ENCODE data around the gene NEK11. TPM values are rescaled to one million over a fixed set of nuclear protein-coding genes. Genes with fewer than 3 reads are reported as not detected.

NEK11 gene
- polyA plus RNA-seq, 4 donors, result 19.0 to 24.5 (median 20.4) TPM

DNA sequence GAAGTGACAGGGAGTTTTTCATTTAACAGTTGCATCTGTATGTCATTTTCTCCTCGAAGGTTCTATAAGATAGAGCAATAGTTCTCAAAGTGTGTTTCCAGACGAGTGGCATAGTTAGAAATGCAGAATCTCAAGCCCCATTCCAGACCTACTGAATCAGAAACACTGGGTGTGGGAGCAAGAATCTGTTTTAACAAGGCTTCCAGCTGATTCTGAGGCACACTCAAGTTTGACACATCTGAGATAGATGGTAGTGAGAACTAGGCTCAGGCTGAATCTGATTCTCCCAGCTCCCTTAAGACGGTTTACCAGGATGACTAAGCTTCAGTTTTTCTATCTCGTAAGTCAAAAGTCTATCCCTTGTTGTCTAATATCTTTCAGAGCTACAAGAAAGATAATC, 195.1 kb downstream of the NEK11 start:
- no peak for DNase-seq (ENCODE audit: low read depth in 4 of 4, low spot score in 2 of 4)

DNA sequence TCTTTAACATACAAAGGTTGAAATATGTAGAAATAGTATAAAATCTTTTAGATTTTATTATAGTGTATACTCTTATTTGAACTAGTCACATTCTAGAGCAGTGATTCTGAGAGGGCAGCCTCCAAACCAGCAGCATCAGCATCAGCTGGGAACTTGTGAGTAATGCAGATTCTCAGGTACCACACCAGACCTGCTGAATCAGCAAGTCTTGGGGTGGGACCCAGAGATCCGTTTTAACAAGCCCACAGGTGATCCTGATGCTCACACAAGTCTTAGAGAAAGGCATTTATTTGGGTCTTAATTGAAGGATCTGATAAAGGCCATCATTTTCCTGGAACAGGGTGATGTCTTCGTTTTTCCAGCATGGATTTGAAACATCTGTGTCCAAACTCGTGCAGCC, 195.9 kb downstream of the NEK11 start:
- DNase-seq (ENCODE audit: low read depth in 4 of 4, low spot score in 2 of 4), result no peak

DNA sequence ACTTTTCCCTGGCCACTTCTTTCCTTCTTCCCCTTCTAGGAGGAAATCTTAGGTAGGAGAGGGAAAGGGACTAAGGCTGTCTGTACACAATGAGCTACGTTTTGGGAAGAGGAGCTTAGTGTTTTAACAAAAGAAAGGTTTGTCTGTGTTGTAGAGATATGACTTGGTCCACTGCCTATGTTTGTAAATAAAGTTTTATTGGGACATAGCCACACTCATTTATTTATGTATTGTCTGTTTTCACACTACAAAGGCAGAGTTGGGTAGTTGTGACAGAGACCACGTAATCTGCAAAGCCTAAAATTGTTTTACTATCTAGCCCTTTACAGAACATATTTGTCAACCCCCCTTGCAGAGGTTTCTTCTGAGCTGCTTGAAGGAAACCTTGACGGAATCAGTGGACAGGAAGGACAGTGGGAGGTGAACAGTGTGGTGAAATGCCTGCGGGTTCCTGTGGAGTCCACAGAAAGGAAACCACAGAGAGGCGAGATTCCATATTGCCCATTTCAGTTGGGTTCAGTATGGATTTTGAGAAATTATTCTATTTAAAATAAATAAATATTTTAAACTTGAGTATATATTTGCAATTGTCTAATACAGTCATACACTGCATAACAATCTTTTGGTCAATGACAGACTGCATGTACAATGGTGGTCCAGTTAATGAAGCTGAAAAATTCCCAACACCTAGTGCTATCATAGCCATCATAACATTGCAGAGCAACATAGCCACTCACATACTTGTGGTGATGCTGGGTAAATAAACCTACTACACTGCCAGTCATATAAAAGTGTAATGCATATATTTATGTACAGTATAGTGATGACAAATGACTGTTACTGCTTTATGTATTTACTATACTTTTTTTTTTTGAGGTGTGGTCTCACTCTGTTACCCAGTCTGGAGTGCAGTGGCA, 197.0 kb downstream of the NEK11 start:
- no peak for DNase-seq (ENCODE audit: low read depth in 4 of 4, low spot score in 2 of 4)

DNA sequence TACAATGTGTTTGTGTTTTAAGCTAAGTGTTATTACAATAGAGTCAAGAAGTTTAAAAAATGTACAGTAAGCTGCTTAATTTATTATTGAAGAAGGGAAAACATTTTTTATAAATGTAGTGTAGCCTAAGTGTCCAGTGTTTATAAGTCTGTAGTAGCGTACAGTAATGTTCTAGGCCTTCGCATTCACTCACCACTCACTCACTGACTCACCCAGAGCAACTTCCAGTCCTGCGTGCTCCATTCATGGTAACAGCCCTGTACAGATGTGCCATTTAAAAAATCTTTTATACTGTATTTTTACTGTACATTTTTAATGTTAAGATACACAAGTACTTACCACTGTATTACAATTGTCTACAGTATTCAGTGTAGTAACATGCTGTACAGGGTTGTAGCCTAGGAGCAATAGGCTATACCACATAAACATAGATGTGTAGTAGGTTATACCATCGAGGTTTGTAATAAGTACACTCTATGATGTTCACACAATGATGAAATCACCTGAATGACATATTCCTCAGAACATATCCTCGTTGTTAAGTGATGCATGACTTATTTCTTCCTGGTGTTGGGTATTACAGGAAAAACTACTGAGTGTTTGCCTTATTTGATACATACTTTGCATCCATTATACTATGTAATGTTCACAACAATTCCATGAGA, 198.3 kb downstream of the NEK11 start:
- no peak for DNase-seq (ENCODE audit: low read depth in 4 of 4, low spot score in 2 of 4)

DNA sequence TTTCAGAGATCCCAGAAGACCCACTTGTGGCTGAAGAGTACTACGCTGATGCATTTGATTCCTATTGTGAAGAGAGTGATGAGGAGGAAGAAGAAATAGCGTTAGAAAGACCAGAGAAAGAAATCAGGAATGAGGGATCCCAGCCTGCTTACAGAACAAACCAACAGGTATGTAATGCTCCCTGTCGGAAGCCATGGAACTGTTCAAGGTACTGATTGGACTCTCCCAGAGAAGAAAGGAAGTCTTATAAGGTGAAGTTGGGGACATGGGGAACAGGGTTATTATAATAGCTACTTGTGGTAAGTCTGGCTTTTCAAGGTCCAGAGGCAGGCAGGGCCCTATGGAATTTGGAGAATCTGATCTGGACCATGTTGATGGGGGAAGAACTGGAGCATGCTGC, 201.8 kb downstream of the NEK11 start:
- DNase-seq (ENCODE audit: low read depth in 4 of 4, low spot score in 2 of 4), result no peak

DNA sequence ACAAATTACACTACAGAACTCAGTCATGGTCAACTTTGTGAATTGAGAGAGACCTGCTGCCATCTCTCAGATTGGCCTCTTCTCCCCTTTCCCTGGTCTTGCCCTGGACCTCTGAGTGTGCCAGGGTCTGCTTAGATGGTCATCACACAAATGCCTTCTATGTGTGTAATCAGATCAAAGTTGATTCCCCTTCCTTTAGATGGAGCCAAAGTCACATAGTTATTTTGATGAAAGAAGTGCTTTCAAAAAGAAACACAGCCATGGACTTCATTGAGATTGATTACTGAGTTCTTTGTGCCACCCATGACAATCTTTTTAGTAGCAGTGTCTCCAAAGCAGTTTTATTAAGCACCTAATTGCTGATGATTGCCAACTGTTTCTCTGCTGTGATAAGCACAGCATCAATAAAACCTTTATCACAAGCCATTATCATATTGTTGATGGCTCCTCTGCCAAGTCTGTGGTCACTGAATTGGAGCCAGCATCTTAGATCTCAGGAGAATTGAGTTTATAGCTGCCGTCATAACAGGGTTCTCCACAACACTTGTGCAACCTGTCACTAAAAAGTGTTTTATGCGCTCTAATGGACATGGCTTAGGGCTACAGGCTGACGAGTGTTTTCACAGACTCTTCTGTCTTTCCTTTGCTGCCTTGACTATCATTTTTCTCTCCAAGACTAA, 205.2 kb downstream of the NEK11 start:
- no peak for DNase-seq (ENCODE audit: low read depth in 4 of 4, low spot score in 2 of 4)

DNA sequence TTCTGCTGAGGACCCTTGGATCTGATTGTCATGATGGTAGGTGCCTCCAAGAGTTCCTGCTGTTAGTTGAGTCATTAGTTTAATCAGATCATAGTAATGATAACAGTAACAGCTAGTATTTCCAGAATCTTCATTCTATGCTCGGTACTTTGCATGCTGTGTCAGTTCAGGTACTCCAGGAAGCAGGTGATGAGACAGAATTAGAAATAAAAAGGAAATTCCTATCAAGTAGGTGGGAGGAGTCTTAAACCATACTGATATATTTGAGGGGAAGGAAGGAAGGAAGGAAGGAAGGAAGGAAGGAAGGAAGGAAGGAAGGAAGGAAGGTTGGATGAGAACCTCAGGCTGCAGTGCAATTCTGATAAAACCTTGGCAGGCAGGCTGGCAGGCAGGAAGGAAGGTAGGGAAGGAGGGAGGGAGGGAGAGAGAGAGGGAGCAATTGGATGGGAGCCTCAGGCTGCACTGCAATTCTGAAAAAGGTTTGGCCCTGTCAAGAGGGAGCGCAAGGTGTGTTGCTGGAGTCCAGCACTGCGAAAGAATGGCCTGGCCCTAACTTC, 206.1 kb downstream of the NEK11 start:
- no peak for DNase-seq (ENCODE audit: low read depth in 4 of 4, low spot score in 2 of 4)

DNA sequence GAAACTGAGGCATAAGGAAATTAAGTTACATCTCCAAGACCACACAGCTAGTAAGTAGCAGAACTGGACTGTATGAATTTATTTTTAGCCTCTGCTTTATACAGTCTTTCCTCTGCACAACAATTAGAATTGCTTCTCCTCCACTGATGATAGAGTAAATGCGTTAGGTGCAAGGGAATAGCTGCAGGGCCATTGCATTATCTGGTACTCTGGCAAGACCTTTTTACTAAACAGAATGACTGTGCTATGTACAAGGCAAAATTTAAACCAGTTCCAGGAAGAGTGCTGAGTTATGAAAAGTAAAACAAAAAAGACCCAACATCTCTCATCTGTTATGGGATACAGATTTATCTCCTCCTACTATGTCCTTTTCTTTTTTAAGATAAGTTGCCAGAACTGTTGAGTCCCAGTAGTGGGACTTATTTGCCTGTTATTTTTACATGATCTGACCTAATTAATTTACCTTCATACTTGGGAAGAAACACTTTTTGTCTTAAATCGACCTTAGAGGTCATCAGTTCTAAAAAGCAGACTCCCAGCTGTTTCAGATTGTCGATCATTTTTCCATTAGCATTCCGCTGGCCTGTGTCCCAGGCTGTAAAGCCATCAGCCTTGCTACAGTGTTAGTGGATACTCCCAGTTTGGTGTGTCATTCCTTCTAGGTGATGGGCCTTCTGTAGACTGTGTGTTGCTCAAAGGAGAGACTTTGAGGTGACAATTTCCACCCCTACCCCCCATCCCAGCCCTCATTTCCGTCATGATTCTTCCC, 207.4 kb downstream of the NEK11 start:
- no peak for DNase-seq (ENCODE audit: low read depth in 4 of 4, low spot score in 2 of 4)

DNA sequence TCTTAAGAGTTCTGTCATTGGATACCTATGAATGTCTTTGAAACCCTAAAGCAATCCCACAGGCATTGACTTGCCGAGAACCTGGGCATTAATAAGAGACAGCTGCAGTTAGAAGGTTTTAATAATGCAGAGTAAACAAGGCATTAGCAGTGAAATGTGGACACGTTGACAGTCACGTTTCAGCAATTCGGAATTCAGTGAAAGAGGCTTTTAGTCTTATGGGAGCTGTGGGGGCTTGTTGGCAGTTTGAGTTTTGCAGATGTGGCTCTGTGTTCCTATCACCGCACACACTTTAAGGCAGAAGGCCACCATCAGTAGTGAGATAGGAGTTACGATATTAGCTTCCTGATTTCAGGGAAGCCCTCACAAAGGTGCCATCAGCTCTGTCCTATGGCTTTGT, 209.7 kb downstream of the NEK11 start:
- DNase-seq (ENCODE audit: low read depth in 4 of 4, low spot score in 2 of 4), result no peak

DNA sequence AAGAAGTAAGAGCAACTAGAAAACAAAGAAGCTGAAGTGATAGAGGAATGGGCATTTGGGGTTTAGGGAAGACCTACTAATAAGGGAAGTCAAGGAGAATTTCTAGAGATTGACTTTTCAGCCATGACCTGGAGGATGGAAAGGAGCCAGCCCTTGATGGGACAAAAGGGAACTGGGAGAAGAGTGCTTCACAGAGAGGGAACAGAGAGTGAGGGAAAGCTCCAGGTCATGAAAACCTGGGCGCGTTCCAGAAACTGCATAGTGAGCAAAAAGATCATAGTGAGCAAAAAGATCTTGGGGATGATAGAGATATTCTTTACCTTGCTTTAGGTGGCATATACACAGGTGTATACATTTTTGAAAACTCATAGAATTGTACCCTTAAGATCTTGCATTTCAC, 211.8 kb downstream of the NEK11 start:
- no peak for DNase-seq (ENCODE audit: low read depth in 4 of 4, low spot score in 2 of 4)

DNA sequence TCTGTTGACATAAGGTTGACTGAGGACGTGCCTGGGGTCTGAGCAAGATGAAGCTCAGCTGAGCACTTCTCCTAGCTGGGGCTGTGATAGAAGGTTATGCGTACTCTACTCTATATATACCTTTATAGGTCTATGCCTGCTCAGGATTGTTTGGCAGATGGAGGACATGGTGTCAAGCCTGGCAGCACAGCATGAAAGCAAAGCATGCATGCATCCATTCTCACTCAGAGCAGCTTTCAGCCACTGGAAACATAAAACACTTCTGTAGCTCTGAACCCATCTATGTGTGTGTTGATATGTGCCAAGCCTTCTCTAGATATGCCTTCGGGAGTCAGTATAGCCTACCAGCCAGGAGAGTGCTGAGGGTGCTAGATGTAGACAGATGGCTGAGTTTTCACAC, 212.6 kb downstream of the NEK11 start:
- DNase-seq (ENCODE audit: low read depth in 4 of 4, low spot score in 2 of 4), result no peak

DNA sequence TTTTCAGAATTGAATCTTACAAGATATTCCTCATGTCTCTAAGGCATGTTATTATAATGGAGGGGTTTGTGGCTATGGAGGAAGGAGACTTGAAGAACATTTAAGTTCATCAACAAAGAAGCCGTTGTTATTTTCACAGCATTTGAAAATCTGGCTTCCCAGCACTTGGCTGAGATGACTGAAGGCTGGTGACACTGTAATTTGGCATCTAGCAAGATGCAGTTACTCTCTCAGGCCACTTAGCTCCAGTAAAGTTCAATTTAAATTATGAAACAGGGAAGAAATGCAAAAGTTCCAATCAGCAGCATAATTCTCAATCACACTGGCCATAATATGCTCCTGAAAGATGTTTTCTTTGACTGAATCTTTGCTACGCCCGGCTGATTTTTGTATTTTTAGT, 215.5 kb downstream of the NEK11 start:
- DNase-seq (ENCODE audit: low read depth in 4 of 4, low spot score in 2 of 4), result no peak

DNA sequence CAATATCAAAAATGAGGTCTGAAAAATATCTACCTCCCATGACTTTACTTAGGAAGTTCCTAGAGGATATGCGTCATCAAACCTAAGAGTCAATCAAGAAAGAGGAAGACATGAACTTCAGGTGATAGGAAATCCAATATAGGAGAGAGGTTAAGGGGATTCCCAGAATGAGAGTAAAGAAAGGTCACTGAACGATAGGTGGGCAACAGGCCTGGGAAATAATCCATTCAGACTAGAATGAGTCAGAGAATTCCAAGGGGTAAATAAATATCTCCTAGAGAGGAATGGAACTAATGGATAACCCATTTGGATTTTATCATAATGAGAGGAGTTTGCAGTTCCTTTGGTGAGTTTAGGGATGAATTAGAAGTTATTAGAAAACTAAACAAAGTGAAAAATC, 223.8 kb downstream of the NEK11 start:
- no peak for DNase-seq (ENCODE audit: low read depth in 4 of 4, low spot score in 2 of 4)

DNA sequence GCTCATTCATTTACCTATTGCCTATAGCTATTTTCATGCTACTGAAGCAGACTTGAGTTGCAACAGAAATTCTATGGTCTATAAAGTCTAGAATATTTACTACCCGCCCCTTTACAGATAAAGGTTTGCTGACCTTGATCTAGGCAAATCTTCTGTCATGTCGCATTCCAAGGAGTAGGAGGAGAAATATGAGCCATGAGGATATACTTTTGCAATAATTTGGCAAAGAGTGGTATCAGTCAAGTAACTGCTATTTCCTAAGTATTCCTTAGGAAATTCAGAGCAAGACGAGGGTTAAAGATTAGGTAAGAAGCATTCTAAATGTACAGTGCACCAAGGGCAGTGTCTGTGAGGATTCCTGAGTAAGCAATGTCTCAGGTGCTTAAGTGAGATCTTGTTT, 233.8 kb downstream of the NEK11 start:
- no peak for DNase-seq (ENCODE audit: low read depth in 4 of 4, low spot score in 2 of 4)

DNA sequence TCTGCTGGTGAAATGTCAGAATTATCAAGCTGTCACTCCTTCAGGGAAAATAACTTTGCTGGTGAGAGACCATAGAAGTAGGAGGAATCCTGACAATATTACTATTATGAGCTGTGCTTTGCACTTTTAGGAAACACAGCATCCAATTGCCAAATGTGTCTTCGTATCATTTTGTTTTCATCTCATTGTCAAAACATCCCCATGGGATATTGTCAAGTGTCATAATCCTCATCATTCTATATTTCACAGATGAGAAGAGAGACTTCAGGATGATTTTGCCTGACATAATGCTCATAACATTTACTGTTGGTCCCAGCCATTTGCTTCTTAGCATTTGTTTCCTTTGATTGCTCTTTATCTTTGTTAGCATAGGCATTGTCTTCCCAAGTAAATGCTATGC, 234.4 kb downstream of the NEK11 start:
- DNase-seq (ENCODE audit: low read depth in 4 of 4, low spot score in 2 of 4), result no peak

DNA sequence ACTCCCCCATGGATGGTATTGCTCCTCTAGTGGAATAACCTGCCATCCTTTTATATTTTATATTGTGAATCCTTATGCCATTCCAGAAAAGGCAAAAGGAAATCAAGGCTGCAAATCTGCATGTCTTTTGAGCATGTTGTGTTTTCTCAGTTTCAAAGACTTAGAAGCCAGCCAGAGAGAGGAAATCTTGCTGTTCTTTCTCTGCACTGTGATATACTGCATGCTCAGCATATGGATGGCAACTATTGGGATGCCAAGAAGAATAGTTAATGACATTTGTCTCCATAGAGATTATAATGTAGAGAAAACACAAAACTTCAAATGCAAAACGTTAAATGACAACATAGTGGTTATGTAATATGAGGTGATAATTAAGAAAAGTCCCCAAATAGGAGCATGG, 248.9 kb downstream of the NEK11 start:
- DNase-seq (ENCODE audit: low read depth in 4 of 4, low spot score in 2 of 4), result no peak

DNA sequence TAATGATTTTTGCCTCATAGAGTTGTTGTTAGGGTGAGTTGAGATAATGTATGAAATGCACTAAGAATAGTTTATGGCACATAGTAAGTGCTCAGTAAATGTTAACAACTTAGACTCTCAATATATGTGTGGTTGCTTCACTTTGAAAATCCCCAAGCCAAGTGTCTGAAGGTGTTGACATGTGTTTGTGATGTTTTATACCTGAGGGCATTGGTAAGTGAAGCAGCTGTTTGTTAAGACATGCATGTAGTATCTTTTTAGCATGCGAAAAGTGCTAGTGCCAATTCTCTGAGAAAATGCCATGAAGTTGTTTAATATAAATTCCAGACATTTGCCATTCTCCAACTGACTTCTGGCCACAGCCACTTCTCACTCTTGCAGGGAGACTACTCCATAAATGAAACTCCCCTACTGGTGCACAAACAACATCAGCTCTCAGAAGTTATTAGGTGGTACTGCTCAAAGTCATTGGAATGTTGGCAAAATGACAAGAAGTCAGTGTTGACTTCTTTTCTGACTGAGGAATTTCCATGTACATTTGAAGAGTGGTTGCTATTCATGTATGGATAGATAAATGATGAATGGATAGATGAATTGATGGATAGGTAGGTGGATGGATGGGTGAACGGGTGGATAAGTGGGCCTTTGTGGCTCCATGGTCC, 251.3 kb downstream of the NEK11 start:
- DNase-seq (ENCODE audit: low read depth in 4 of 4, low spot score in 2 of 4), result no peak

DNA sequence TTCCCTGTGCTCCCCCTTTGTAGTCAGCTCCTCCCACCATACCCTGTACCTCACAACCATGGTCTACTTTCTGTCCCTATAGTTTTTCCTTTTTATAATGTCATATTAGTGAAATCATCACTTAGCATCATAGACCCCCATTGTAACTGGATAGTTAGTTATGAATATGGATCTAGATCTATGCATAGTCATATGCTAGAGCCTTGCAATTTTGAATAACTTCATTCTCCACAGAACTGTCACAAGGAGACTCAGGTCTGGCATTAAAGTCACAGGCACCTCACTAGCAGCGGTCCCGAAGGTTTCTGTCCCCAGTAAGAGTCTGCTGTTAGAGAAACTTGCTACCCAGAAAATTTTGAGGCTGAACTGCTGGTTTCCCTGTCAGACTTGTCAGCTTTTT, 252.9 kb downstream of the NEK11 start:
- DNase-seq (ENCODE audit: low read depth in 4 of 4, low spot score in 2 of 4), result no peak

DNA sequence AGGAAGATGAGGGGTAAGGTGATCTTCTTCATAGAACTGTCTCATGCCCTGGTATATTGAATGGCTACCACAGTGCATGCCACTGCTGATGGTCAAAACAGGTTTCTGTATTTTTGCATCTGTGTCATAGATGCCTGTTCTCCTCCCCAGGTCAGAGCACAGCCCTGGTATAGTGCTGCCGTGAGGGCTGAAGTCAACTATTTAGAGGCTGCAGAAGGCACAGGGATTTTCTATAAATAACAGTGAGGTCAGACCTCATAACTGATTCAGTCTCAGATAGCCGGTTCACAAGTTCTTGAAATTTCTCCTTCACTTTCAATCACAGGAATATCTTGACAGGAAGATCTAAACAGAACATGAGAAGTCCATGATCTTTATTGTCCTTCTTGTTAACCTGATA, 255.7 kb downstream of the NEK11 start:
- no peak for DNase-seq (ENCODE audit: low read depth in 4 of 4, low spot score in 2 of 4)

DNA sequence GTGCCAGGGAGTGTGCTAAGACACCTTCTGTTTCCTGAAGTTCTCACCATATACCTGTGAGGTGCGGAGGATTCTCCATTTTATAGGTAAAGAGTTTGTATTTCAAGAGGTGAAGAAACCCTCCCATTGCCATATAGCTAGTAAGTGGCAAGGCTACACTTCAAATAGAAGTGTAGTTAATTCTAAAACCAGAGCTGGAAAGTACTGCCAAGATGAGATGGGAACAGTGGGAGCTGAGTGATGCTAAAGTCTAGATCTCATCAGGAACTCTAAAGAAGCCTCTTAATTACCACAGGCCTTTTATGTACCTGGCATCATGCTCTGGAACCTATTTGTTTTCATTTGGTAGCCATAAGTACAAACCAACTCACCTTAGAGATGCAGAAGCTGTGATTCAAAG, 256.3 kb downstream of the NEK11 start:
- no peak for DNase-seq (ENCODE audit: low read depth in 4 of 4, low spot score in 2 of 4)

Data from left renal cortex interstitium (tissue), 4 donors.